H9 (cell line): ENCODE measurements around the gene TMEM61. TPM values are rescaled to one million over a fixed set of nuclear protein-coding genes. Genes with fewer than 3 reads are reported as not detected.

Experiments
- DNase-seq: peaks from one replicate; pipeline ENCODE4 v3.0.0-alpha.2; 2017
- H2AFZ ChIP-seq: one replicate; pipeline ENCODE4 v1.6.1; 2013; ENCODE audit warnings: mild to moderate bottlenecking, low read length, control low read depth, moderate library complexity
- H2AK5ac ChIP-seq: 2 replicates; pipeline ENCODE4 v1.6.1; 2013; ENCODE audit warnings: low read length, control low read depth, mixed read lengths; ENCODE audit not compliant: insufficient read length
- H2BK120ac ChIP-seq: one replicate; pipeline ENCODE4 v1.6.1; 2013; ENCODE audit warnings: low read depth, mild to moderate bottlenecking, low read length, control low read depth, inconsistent platforms; ENCODE audit not compliant: poor library complexity, severe bottlenecking
- H2BK12ac ChIP-seq: 2 replicates; pipeline ENCODE4 v1.6.1; 2013; ENCODE audit warnings: low read length, control low read depth, mixed read lengths, low read depth; ENCODE audit not compliant: insufficient read length
- H2BK15ac ChIP-seq: 2 replicates; pipeline ENCODE4 v1.6.1; 2013; ENCODE audit warnings: low read depth, low read length, control low read depth
- H2BK20ac ChIP-seq: one replicate; pipeline ENCODE4 v1.6.1; 2013; ENCODE audit warnings: low read depth, mild to moderate bottlenecking, low read length, control low read depth, inconsistent platforms; ENCODE audit not compliant: poor library complexity, severe bottlenecking
- H2BK5ac ChIP-seq: 2 replicates; pipeline ENCODE4 v1.6.1; 2013; ENCODE audit warnings: low read length, control low read depth, mixed read lengths; ENCODE audit not compliant: insufficient read length
- H3K14ac ChIP-seq: 2 replicates; pipeline ENCODE4 v1.6.1; 2013; ENCODE audit warnings: low read length, control low read depth; ENCODE audit not compliant: insufficient read depth
- H3K18ac ChIP-seq: 2 replicates; pipeline ENCODE4 v1.6.1; 2013; ENCODE audit warnings: low read depth, mild to moderate bottlenecking, mixed read lengths, low read length, control low read depth; ENCODE audit not compliant: insufficient read length
- H3K23ac ChIP-seq: 2 replicates; pipeline ENCODE4 v1.6.1; 2013; ENCODE audit warnings: low read length, control low read depth, mixed read lengths, low read depth; ENCODE audit not compliant: insufficient read length
- H3K23me2 ChIP-seq: 2 replicates; pipeline ENCODE4 v1.6.1; 2013; ENCODE audit warnings: low read depth, mild to moderate bottlenecking, mixed read lengths, low read length, control low read depth; ENCODE audit not compliant: insufficient read length, poor library complexity, severe bottlenecking
- H3K27ac ChIP-seq: 2 replicates; pipeline ENCODE4 v1.5.1; 2013; ENCODE audit warnings: low read length, control low read depth, mixed read lengths, low read depth; ENCODE audit not compliant: insufficient read length
- H3K27me3 ChIP-seq: 2 replicates; pipeline ENCODE4 v1.6.1; 2013; ENCODE audit warnings: low read length, control low read depth, inconsistent platforms; ENCODE audit not compliant: insufficient read depth
- H3K4ac ChIP-seq: 2 replicates; pipeline ENCODE4 v1.6.1; 2013; ENCODE audit warnings: low read depth, mild to moderate bottlenecking, control low read depth, inconsistent platforms, low read length, moderate library complexity
- H3K4me1 ChIP-seq: 2 replicates; pipeline ENCODE4 v1.6.1; 2013; ENCODE audit warnings: low read length, control low read depth, inconsistent platforms; ENCODE audit not compliant: insufficient read depth
- H3K4me2 ChIP-seq: 2 replicates; pipeline ENCODE4 v1.6.1; 2013; ENCODE audit warnings: low read length, control low read depth, mixed read lengths; ENCODE audit not compliant: insufficient read length, insufficient read depth
- H3K56ac ChIP-seq: 2 replicates; pipeline ENCODE4 v1.6.1; 2013; ENCODE audit warnings: low read depth, mild to moderate bottlenecking, mixed read lengths, low read length, control low read depth; ENCODE audit not compliant: insufficient read length
- H3K79me1 ChIP-seq: 2 replicates; pipeline ENCODE4 v1.6.1; 2013; ENCODE audit warnings: low read depth, mild to moderate bottlenecking, moderate library complexity, low read length, control low read depth, inconsistent platforms; ENCODE audit not compliant: insufficient read depth, poor library complexity, severe bottlenecking
- H3K79me2 ChIP-seq: 2 replicates; pipeline ENCODE4 v1.6.1; 2013; ENCODE audit warnings: low read length, control low read depth, inconsistent platforms; ENCODE audit not compliant: insufficient read depth
- H3K9ac ChIP-seq: 2 replicates; pipeline ENCODE4 v1.6.1; 2013; ENCODE audit warnings: low read length, control low read depth, mixed read lengths; ENCODE audit not compliant: insufficient read length; ENCODE audit errors: extremely low read depth
- H3K9me3 ChIP-seq: one replicate; pipeline ENCODE4 v1.6.1; 2013; ENCODE audit warnings: low read depth, low read length, inconsistent platforms; ENCODE audit not compliant: control insufficient read depth
- H3T11ph ChIP-seq: one replicate; pipeline ENCODE4 v1.6.1; 2013; ENCODE audit warnings: mild to moderate bottlenecking, low read length, control low read depth, inconsistent platforms
- H4K20me1 ChIP-seq: one replicate; pipeline ENCODE4 v1.6.1; 2013; ENCODE audit not compliant: control insufficient read depth, insufficient read length, insufficient read depth
- H4K5ac ChIP-seq: 2 replicates; pipeline ENCODE4 v1.6.1; 2013; ENCODE audit warnings: low read depth, mild to moderate bottlenecking, mixed read lengths, low read length, control low read depth; ENCODE audit not compliant: insufficient read length
- H4K8ac ChIP-seq: replicated peaks from 2 replicates; pipeline ENCODE4 v1.6.1; 2013; ENCODE audit warnings: low read length, control low read depth, mixed read lengths, low read depth; ENCODE audit not compliant: insufficient read length
- H4K91ac ChIP-seq: 2 replicates; pipeline ENCODE4 v1.6.1; 2013; ENCODE audit warnings: low read depth, mild to moderate bottlenecking, moderate library complexity, mixed read lengths, low read length, control low read depth; ENCODE audit not compliant: insufficient read length
- H3K27ac Mint-ChIP-seq, 3 experiments: 2 replicates in 2 of 3; 3 replicates in 1 of 3; pipeline ENCODE4 v1.8.0; 2020 to 2021; ENCODE audit warnings: mixed read lengths in 3 of 3, mild to moderate bottlenecking in 1 of 3, moderate library complexity in 1 of 3
- H3K27me3 Mint-ChIP-seq: 2 replicates; pipeline ENCODE4 v1.8.0; 2021; ENCODE audit warnings: low read depth, mild to moderate bottlenecking, moderate library complexity, mixed read lengths
- H3K36me3 Mint-ChIP-seq, 3 experiments: 2 replicates in 2 of 3; 3 replicates in 1 of 3; pipeline ENCODE4 v1.8.0; 2020 to 2021; ENCODE audit warnings: low read depth in 3 of 3, mixed read lengths in 3 of 3; ENCODE audit not compliant: insufficient read depth in 1 of 3
- H3K4me1 Mint-ChIP-seq, 2 experiments: 2 replicates each; pipeline ENCODE4 v1.8.0; 2020; ENCODE audit warnings: mixed read lengths in 2 of 2
- H3K4me3 Mint-ChIP-seq, 2 experiments: 2 replicates in 1 of 2; 3 replicates in 1 of 2; pipeline ENCODE4 v1.8.0; 2020 to 2021; ENCODE audit warnings: mild to moderate bottlenecking in 2 of 2, mixed read lengths in 2 of 2, moderate library complexity in 1 of 2
- H3K9me3 Mint-ChIP-seq, 2 experiments: 2 replicates in 1 of 2; 3 replicates in 1 of 2; pipeline ENCODE4 v1.8.0; 2020; ENCODE audit warnings: mild to moderate bottlenecking in 2 of 2, mixed read lengths in 2 of 2, moderate library complexity in 1 of 2
- WGBS: extraction: QIAGEN DNeasy Blood & Tissue Kit; methylation state at CpG from one replicate; pipeline ENCODE4 v1.1.7; 2013; ENCODE audit warnings: missing lambda C conversion rate, low lambda C conversion rate, mixed read lengths; ENCODE audit not compliant: insufficient read length; ENCODE audit errors: extremely low coverage; 5-methylcytosine and 5-hydroxymethylcytosine counted together
- total RNA-seq: library from RNA; stranded (reverse); gene quantifications from 2 replicates; pipeline ENCODE4 v1.2.1, GENCODE V29; 2021
- TF ChIP-seq, protein P1 (sequence below): fragments of 200-600 bp; sonication (generic); conservative IDR thresholded peaks from 3 replicates; pipeline ENCODE4 v1.8.0; 2021; ENCODE audit warnings: antibody characterized with exemption, mild to moderate bottlenecking

Gene TMEM61
- total RNA-seq, 1 experiment from 2014 or later: 0.61 TPM

DNA sequence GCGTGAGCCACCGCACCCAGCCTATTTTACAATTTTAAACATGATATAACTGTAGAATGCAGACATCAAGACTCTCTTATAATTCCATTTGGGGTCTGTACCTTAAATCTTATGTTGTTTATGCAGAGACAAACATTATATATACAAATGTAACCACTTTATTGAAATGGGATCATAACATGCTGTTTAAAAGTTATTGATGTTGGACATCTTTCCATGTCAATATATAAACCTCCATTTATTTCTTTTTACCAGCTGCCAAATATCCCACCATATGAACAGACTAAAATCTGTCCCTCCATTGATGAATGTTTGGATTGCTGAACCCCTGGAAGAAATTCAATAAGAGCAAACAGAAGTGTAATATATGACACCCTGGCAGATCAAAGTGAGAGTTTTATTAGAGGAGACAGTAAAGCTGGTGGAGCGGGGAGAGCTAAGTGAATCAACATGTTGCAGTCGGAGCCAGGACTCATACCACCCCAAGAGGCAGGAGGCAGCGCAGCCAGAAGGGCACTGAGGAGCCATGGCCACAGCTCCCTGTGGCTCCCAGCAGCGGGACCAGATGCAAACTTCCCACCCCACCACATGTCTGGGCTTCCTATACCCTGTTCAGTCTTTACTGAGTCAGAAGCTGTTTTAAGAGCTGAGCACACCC is 54.2 kb downstream of the TMEM61 start:
- no CpG with 5 or more reads among the region's 6 CpGs for WGBS

More for the DNA sequence above, 54.2 kb downstream of the TMEM61 start:
- peaks cover 7 to 12% (median 9%) of the 10 kb centered on the region in 3 experiments; a peak in 5 of 7 replicates for H3K36me3 Mint-ChIP-seq
- Histone ChIP-seq H3K4me1 (peaks cover 5% of the 10 kb centered on the region; the same call in 1 of the 2 replicates), H3K23me2 (peaks cover 7% of the 10 kb centered on the region), H3K79me1 (no peaks in the 10 kb centered on the region), H2BK12ac (no peak overlapping the region), H2BK20ac (no peak overlapping the region), H4K20me1 (no peaks in the 10 kb centered on the region), H3K23ac (no peak overlapping the region), H3K18ac (no peak overlapping the region), H2AK5ac (no peak overlapping the region), H2BK120ac (no peak overlapping the region), H3K14ac (no peak overlapping the region), H3T11ph (no peak overlapping the region), H4K91ac (no peak overlapping the region), H2AFZ (no peak overlapping the region), H3K4me2 (no peak overlapping the region), H3K9ac (no peak overlapping the region), H2BK5ac (no peak overlapping the region), H3K27ac (no peak overlapping the region), H3K9me3 (no peaks in the 10 kb centered on the region), H3K56ac (no peak overlapping the region), H4K5ac (no peak overlapping the region), H3K79me2 (no peaks in the 10 kb centered on the region; the same call in 1 of the 2 replicates), H3K4ac (no peak overlapping the region), H2BK15ac (no peak overlapping the region), H4K8ac (no peak overlapping the region), H3K27me3 (peaks cover 9% of the 10 kb centered on the region; the same call in 1 of the 2 replicates)
- DNase-seq: no peak
- H3K9me3 Mint-ChIP-seq: peaks cover 0 to 9% of the 10 kb centered on the region in 2 experiments; a peak in 4 of 5 replicates
- peaks cover 14 to 27% of the 10 kb centered on the region in 2 experiments for H3K4me1 Mint-ChIP-seq
- H3K27ac Mint-ChIP-seq: no peak overlapping the region
- peaks cover 28% of the 10 kb centered on the region for H3K27me3 Mint-ChIP-seq
- TF ChIP-seq, protein P1, sequence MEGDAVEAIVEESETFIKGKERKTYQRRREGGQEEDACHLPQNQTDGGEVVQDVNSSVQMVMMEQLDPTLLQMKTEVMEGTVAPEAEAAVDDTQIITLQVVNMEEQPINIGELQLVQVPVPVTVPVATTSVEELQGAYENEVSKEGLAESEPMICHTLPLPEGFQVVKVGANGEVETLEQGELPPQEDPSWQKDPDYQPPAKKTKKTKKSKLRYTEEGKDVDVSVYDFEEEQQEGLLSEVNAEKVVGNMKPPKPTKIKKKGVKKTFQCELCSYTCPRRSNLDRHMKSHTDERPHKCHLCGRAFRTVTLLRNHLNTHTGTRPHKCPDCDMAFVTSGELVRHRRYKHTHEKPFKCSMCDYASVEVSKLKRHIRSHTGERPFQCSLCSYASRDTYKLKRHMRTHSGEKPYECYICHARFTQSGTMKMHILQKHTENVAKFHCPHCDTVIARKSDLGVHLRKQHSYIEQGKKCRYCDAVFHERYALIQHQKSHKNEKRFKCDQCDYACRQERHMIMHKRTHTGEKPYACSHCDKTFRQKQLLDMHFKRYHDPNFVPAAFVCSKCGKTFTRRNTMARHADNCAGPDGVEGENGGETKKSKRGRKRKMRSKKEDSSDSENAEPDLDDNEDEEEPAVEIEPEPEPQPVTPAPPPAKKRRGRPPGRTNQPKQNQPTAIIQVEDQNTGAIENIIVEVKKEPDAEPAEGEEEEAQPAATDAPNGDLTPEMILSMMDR: no peak
- H3K4me3 Mint-ChIP-seq: no peak overlapping the region
